Panc1 (cell line): ENCODE data around the gene PIBF1. TPM values are rescaled to one million over a fixed set of nuclear protein-coding genes. Genes with fewer than 3 reads are reported as not detected.

ENCODE experiments used
- ATAC-seq: fragments of 200-7000 bp; cut with Tn5 transposase; 2 replicates; pipeline ENCODE4 v1.9.1; 2020; ENCODE audit warnings: mild to moderate bottlenecking, moderate library complexity
- BruUV-seq: library from RNA; stranded (reverse); fragments of 400-500 nt; replicated peaks from 2 replicates; lab custom pipeline; 2021; lab: Mats Ljungman, UMichigan
- CTCF ChIA-PET: fragments of 300-600 bp; sonication (Branson Sonifier 250); formaldehyde crosslinking; loops from one replicate; lab custom pipeline; 2022; ENCODE audit warnings: antibody characterized with exemption; lab: Charles Lee
- POLR2A ChIA-PET: fragments of 300-600 bp; sonication (Branson Sonifier 250); formaldehyde crosslinking; loops from one replicate; lab custom pipeline; 2022; ENCODE audit warnings: antibody characterized with exemption; lab: Charles Lee
- DNase-seq: peaks from one replicate; pipeline ENCODE4 v3.0.0-alpha.2; 2010; ENCODE audit warnings: low read depth, low spot score
- H3K27ac ChIP-seq: 2 replicates; pipeline ENCODE4 v1.5.1; 2011; ENCODE audit warnings: mild to moderate bottlenecking, low read length, inconsistent platforms
- H3K27me3 ChIP-seq: fragments of 200-500 bp; sonication (Bioruptor generic); 2 replicates; pipeline ENCODE4 v1.6.0; 2014; ENCODE audit warnings: low read length, inconsistent platforms; ENCODE audit not compliant: control insufficient read depth, insufficient read depth
- H3K36me3 ChIP-seq: fragments of 200-500 bp; sonication (Bioruptor generic); 2 replicates; pipeline ENCODE4 v1.5.1; 2014; ENCODE audit warnings: inconsistent platforms, mild to moderate bottlenecking, low read length, moderate library complexity; ENCODE audit not compliant: control insufficient read depth, insufficient read depth
- H3K4me1 ChIP-seq: 2 replicates; pipeline ENCODE4 v1.5.1; 2011; ENCODE audit warnings: inconsistent platforms, mild to moderate bottlenecking, low read length, moderate library complexity; ENCODE audit not compliant: control insufficient read depth, insufficient read depth
- H3K4me3 ChIP-seq, 2 experiments: 2 replicates each; pipeline ENCODE4 v1.5.1; 2011 to 2012; ENCODE audit warnings: low read depth in 2 of 2, low read length in 2 of 2, mild to moderate bottlenecking in 2 of 2, inconsistent platforms in 1 of 2, moderate library complexity in 1 of 2
- H3K9me3 ChIP-seq: fragments of 200-500 bp; sonication (Bioruptor generic); 2 replicates; pipeline ENCODE4 v1.5.1; 2014; ENCODE audit warnings: low read depth, mild to moderate bottlenecking, inconsistent platforms, low read length, moderate library complexity; ENCODE audit not compliant: control insufficient read depth, insufficient read depth
- POLR2AphosphoS5 ChIP-seq: IDR thresholded peaks from 2 replicates; pipeline ENCODE4 v1.6.1; 2012; ENCODE audit warnings: mild to moderate bottlenecking, low read depth, low read length, moderate library complexity
- SIN3A ChIP-seq: IDR thresholded peaks from 2 replicates; pipeline ENCODE4 v1.6.1; 2012; ENCODE audit warnings: low read depth, mild to moderate bottlenecking, low read length, moderate library complexity, borderline replicate concordance; ENCODE audit not compliant: insufficient read depth
- TCF7L2 ChIP-seq: IDR thresholded peaks from 2 replicates; pipeline ENCODE4 v1.6.1; 2011; ENCODE audit warnings: mild to moderate bottlenecking, low read depth, low read length, inconsistent platforms
- in situ Hi-C: cut with HindIII; loops from 2 replicates; pipeline ENCODE4 v1.10.0; 2016; ENCODE audit warnings: low sequenced_read_pairs, low pct_unique_long_range_greater_than_20kb
- intact Hi-C: fragments of 100-400 bp; cut with micrococcal nuclease; formaldehyde crosslinking; loops from one replicate; pipeline ENCODE4 v1.10.0; 2022; ENCODE audit not compliant: unreplicated experiment
- total RNA-seq: library from RNA; stranded (reverse); gene quantifications from one replicate; pipeline ENCODE4 v1.2.1, GENCODE V29; 2021; ENCODE audit not compliant: unreplicated experiment
- TF ChIP-seq, protein P1 (sequence below), 2 experiments: IDR thresholded peaks; 2 replicates each; pipeline ENCODE4 v1.6.1; 2011 to 2012; ENCODE audit warnings: low read depth in 2 of 2, control low read depth in 1 of 2, low read length in 1 of 2, mild to moderate bottlenecking in 1 of 2, moderate library complexity in 1 of 2; ENCODE audit not compliant: insufficient read depth in 1 of 2
- TF ChIP-seq, protein P2 (sequence below): fragments of 450-650 bp; IDR thresholded peaks from 2 replicates; pipeline ENCODE4 v1.5.1; 2017; ENCODE audit warnings: mild to moderate bottlenecking

PIBF1 gene
- total RNA-seq, 1 experiment from 2014 or later: 11.7 TPM

- POLR2A ChIA-PET: no interaction called here
- no peak for ATAC-seq
- intact Hi-C loops (no loop called here), in situ Hi-C loops (no loop called here)
- no peak for DNase-seq
- Histone ChIP-seq H3K9me3 (no peaks in the 10 kb centered on the region), H3K4me3 (no peak overlapping the region), H3K27me3 (no peaks in the 10 kb centered on the region), H3K4me1 (no peaks in the 10 kb centered on the region), H3K36me3 (no peaks in the 10 kb centered on the region), H3K27ac (no peak overlapping the region)
- TF ChIP-seq, protein P1, sequence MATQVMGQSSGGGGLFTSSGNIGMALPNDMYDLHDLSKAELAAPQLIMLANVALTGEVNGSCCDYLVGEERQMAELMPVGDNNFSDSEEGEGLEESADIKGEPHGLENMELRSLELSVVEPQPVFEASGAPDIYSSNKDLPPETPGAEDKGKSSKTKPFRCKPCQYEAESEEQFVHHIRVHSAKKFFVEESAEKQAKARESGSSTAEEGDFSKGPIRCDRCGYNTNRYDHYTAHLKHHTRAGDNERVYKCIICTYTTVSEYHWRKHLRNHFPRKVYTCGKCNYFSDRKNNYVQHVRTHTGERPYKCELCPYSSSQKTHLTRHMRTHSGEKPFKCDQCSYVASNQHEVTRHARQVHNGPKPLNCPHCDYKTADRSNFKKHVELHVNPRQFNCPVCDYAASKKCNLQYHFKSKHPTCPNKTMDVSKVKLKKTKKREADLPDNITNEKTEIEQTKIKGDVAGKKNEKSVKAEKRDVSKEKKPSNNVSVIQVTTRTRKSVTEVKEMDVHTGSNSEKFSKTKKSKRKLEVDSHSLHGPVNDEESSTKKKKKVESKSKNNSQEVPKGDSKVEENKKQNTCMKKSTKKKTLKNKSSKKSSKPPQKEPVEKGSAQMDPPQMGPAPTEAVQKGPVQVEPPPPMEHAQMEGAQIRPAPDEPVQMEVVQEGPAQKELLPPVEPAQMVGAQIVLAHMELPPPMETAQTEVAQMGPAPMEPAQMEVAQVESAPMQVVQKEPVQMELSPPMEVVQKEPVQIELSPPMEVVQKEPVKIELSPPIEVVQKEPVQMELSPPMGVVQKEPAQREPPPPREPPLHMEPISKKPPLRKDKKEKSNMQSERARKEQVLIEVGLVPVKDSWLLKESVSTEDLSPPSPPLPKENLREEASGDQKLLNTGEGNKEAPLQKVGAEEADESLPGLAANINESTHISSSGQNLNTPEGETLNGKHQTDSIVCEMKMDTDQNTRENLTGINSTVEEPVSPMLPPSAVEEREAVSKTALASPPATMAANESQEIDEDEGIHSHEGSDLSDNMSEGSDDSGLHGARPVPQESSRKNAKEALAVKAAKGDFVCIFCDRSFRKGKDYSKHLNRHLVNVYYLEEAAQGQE (IDR thresholded peaks at IDR 0.05; ENCODE audit: insufficient read depth in 1 of 2, low read depth in 2 of 2, low read length in 1 of 2): no peak
- TF ChIP-seq, protein P2, sequence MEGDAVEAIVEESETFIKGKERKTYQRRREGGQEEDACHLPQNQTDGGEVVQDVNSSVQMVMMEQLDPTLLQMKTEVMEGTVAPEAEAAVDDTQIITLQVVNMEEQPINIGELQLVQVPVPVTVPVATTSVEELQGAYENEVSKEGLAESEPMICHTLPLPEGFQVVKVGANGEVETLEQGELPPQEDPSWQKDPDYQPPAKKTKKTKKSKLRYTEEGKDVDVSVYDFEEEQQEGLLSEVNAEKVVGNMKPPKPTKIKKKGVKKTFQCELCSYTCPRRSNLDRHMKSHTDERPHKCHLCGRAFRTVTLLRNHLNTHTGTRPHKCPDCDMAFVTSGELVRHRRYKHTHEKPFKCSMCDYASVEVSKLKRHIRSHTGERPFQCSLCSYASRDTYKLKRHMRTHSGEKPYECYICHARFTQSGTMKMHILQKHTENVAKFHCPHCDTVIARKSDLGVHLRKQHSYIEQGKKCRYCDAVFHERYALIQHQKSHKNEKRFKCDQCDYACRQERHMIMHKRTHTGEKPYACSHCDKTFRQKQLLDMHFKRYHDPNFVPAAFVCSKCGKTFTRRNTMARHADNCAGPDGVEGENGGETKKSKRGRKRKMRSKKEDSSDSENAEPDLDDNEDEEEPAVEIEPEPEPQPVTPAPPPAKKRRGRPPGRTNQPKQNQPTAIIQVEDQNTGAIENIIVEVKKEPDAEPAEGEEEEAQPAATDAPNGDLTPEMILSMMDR: no peak
- TF ChIP-seq SIN3A (no peak), TCF7L2 (no peak), POLR2AphosphoS5 (no peak)
- BruUV-seq: no TSS peak
- CTCF ChIA-PET: no interaction called here
Measured at GRCh38 chr13:72983085-72983768, 201.3 kb downstream of the PIBF1 start.

GRCh38 chr13:72985610-72986009 lies 203.7 kb downstream of the PIBF1 start:
- Histone ChIP-seq H3K27me3 (no peaks in the 10 kb centered on the region), H3K36me3 (no peaks in the 10 kb centered on the region), H3K27ac (no peak overlapping the region), H3K9me3 (no peaks in the 10 kb centered on the region), H3K4me1 (no peaks in the 10 kb centered on the region), H3K4me3 (no peak overlapping the region)
- CTCF ChIA-PET: no interaction called here
- no peak for DNase-seq
- no peak for ATAC-seq
- intact Hi-C loops: no loop called here
- in situ Hi-C loops: no loop called here
- BruUV-seq: no TSS peak
- POLR2A ChIA-PET: no interaction called here
- TF ChIP-seq, protein P2: no peak
- no peak for TF ChIP-seq TCF7L2
